Cardiac muscle cell (in vitro differentiated cells and primary cell): ENCODE results near the gene CTNND2. TPM values are rescaled to one million over a fixed set of nuclear protein-coding genes. Genes with fewer than 3 reads are reported as not detected.
"Not testable (repeated sequence)": the region's sequence is repeated elsewhere in the genome, so short reads cannot be mapped to it uniquely, and the experiment has no call there.

ENCODE experiments used
- DNase-seq, 2 donors: peaks; one replicate each; pipeline versions ENCODE4 v3.0.0 to v3.0.0-alpha.2; 2010 to 2017; ENCODE audit warnings: low read depth in 1 of 2, low spot score in 1 of 2
- H3K27ac ChIP-seq: fragments of 200-600 bp; sonication (generic); 2 replicates; pipeline ENCODE4 v1.5.1; 2016
- H3K27me3 ChIP-seq: fragments of 200-600 bp; sonication (generic); 2 replicates; pipeline ENCODE4 v1.6.0; 2016; ENCODE audit warnings: control low read depth
- H3K36me3 ChIP-seq: fragments of 200-600 bp; sonication (generic); 2 replicates; pipeline ENCODE4 v1.5.1; 2016; ENCODE audit warnings: control low read depth
- H3K4me1 ChIP-seq: fragments of 200-600 bp; sonication (generic); 2 replicates; pipeline ENCODE4 v1.8.1; 2017; ENCODE audit warnings: low read depth, mild to moderate bottlenecking, mixed run types
- H3K4me3 ChIP-seq: fragments of 200-600 bp; sonication (generic); 2 replicates; pipeline ENCODE4 v1.5.1; 2016; ENCODE audit warnings: mild to moderate bottlenecking
- H3K9me3 ChIP-seq: fragments of 200-600 bp; sonication (generic); 2 replicates; pipeline ENCODE4 v1.5.1; 2017; ENCODE audit warnings: low read depth, mild to moderate bottlenecking, control low read depth
- polyA plus RNA-seq: library from polyadenylated mRNA; unstranded; fragments of >200 nt; fragmentation: Nextera tagmentation; extraction: Ambion mirVana; gene quantifications from 2 replicates; pipeline ENCODE4 v1.2.1, GENCODE V29; 2016
- total RNA-seq: library from RNA; depleted of rRNA; stranded (reverse); fragments of >200 nt; gene quantifications from 2 replicates; pipeline ENCODE4 v1.2.3, GENCODE V29; 2016
- TF ChIP-seq, protein P1 (sequence below): IDR thresholded peaks from 2 replicates; pipeline ENCODE4 v1.5.1; 2012; ENCODE audit warnings: low read depth, mild to moderate bottlenecking, low read length

CTNND2 gene
- total and polyA plus RNA-seq, 2 experiments from 2014 or later: 11.0 to 12.7 TPM

DNA sequence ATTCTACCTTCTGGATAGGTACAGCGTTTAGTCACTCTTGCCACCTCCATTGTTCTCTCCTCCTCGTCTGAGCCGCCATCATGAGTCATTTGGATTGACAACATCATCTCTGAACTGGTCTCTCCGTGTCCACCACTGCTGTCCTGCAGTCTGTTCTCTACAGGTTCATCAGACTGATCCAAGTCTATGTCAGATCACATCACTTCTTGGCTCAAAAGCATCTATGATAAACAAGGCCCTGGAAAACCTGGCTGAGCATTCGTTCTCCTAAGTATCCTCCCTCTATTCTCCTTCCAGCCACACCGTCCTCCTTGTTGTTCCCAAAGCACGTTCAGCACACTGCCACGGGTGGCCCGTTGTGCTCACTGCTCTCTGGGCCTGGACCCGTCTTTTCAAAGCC is 50.5 kb downstream of the CTNND2 start:
- TF ChIP-seq, protein P1, sequence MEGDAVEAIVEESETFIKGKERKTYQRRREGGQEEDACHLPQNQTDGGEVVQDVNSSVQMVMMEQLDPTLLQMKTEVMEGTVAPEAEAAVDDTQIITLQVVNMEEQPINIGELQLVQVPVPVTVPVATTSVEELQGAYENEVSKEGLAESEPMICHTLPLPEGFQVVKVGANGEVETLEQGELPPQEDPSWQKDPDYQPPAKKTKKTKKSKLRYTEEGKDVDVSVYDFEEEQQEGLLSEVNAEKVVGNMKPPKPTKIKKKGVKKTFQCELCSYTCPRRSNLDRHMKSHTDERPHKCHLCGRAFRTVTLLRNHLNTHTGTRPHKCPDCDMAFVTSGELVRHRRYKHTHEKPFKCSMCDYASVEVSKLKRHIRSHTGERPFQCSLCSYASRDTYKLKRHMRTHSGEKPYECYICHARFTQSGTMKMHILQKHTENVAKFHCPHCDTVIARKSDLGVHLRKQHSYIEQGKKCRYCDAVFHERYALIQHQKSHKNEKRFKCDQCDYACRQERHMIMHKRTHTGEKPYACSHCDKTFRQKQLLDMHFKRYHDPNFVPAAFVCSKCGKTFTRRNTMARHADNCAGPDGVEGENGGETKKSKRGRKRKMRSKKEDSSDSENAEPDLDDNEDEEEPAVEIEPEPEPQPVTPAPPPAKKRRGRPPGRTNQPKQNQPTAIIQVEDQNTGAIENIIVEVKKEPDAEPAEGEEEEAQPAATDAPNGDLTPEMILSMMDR: no peak
- Histone ChIP-seq H3K36me3 (no peaks in the 10 kb centered on the region), H3K27me3 (no peaks in the 10 kb centered on the region), H3K27ac (no peak overlapping the region), H3K4me3 (no peak overlapping the region), H3K4me1 (no peaks in the 10 kb centered on the region), H3K9me3 (no peaks in the 10 kb centered on the region)
- DNase-seq: no peak

GRCh38 chr5:11853140-11853539 is 51.1 kb downstream of the CTNND2 start:
- DNase-seq: no peak

DNA sequence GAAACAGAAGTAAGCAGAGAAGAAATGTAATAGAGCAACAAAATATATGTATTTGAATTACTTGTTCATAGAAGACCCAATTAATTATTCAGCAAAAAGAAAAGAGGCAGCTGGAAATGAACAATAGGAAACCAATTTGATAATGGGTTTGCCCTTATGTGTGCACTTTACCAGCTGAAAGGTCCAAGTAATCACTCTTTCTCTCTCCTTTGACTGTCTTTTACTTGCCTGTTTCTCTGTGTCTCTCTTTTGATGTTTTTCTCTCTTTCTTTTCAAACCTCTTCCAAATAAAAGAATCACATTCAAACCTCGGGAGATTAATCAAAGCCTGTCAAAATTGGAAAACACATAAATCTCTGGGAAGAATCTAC is 51.5 kb downstream of the CTNND2 start:
- H3K9me3 ChIP-seq: no peaks in the 10 kb centered on the region
- TF ChIP-seq, protein P1: no peak
- no peaks in the 10 kb centered on the region for H3K4me1 ChIP-seq
- H3K27ac ChIP-seq: no peak overlapping the region
- no peaks in the 10 kb centered on the region for H3K36me3 ChIP-seq
- H3K4me3 ChIP-seq: no peak overlapping the region
- no peaks in the 10 kb centered on the region for H3K27me3 ChIP-seq
- DNase-seq: no peak

More at GRCh38 chr5:11853140-11853539, 51.1 kb downstream of the CTNND2 start:
- no peaks in the 10 kb centered on the region for H3K27me3 ChIP-seq
- no peak overlapping the region for H3K4me3 ChIP-seq
- H3K4me1 ChIP-seq: no peaks in the 10 kb centered on the region
- no peaks in the 10 kb centered on the region for H3K36me3 ChIP-seq
- H3K9me3 ChIP-seq: no peaks in the 10 kb centered on the region
- TF ChIP-seq, protein P1: no peak
- H3K27ac ChIP-seq: no peak overlapping the region

DNA sequence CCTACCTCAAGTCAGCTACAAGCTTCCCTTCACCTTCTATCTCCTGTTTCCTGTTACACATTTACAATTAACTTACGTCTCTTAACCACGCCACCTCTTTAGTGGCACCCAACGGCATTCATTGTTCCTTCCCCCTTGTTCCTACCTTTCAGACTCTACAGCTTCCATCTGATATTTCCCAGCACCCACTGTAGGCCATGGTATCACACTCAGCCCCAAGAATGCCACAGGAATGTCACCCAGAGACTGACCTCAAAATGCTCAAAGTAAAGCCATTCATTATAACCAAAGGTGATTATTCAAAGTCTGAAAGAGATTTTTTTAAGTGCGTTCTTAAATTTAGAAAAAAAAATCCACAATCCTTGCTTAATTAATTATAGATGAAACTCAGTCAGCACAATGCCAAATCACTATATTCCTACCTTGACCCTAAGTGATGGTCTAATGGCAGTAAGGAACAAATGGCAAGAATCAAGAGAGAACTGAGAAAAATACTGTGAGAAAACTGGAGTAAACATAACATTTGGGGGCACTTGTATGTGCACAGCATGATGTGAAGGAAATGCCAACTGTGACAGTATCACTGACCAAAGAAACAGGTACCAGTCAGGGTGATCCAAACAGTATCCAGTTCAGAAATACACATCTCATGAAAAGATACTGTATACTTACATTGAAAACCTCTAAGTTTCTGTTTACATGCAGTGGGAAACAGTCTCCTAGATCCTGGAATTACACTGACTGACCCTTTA is 52.1 kb downstream of the CTNND2 start:
- TF ChIP-seq, protein P1: no peak
- Histone ChIP-seq H3K9me3 (no peaks in the 10 kb centered on the region), H3K4me3 (no peak overlapping the region), H3K36me3 (no peaks in the 10 kb centered on the region), H3K4me1 (no peaks in the 10 kb centered on the region), H3K27ac (no peak overlapping the region), H3K27me3 (no peaks in the 10 kb centered on the region)
- DNase-seq: no peak

- TF ChIP-seq, protein P1: no peak
- no peaks in the 10 kb centered on the region for H3K36me3 ChIP-seq
- H3K27me3 ChIP-seq: no peaks in the 10 kb centered on the region
- no peaks in the 10 kb centered on the region for H3K9me3 ChIP-seq
- DNase-seq: no peak
- no peaks in the 10 kb centered on the region for H3K4me1 ChIP-seq
- no peak overlapping the region for H3K4me3 ChIP-seq
- no peak overlapping the region for H3K27ac ChIP-seq
Measured at GRCh38 chr5:11851416-11851815, 52.8 kb downstream of the CTNND2 start.

- not testable (repeated sequence) for DNase-seq, H3K4me3 ChIP-seq, H3K27me3 ChIP-seq, H3K9me3 ChIP-seq, H3K27ac ChIP-seq, H3K36me3 ChIP-seq, H3K4me1 ChIP-seq
Measured at GRCh38 chr5:11828566-11828965, 75.7 kb downstream of the CTNND2 start.
